HUES6 (cell line): ENCODE results near the gene RCC2.
"Not testable (repeated sequence)": the region's sequence is repeated elsewhere in the genome, so short reads cannot be mapped to it uniquely, and the experiment has no call there.

Experiments
- H3K27ac ChIP-seq: 2 replicates; pipeline ENCODE4 v1.7.0; 2013; ENCODE audit warnings: low read depth, mild to moderate bottlenecking, low read length, inconsistent platforms
- H3K27me3 ChIP-seq: 2 replicates; pipeline ENCODE4 v1.6.1; 2013; ENCODE audit warnings: low read length; ENCODE audit not compliant: control insufficient read depth, insufficient read depth
- H3K36me3 ChIP-seq: 2 replicates; pipeline ENCODE4 v1.6.1; 2013; ENCODE audit warnings: low read length; ENCODE audit not compliant: control insufficient read depth, insufficient read depth
- H3K4me1 ChIP-seq: 2 replicates; pipeline ENCODE4 v1.6.1; 2013; ENCODE audit warnings: low read length; ENCODE audit not compliant: control insufficient read depth, insufficient read depth
- H3K4me3 ChIP-seq: 2 replicates; pipeline ENCODE4 v1.5.1; 2013; ENCODE audit warnings: low read depth, low read length
- H3K9ac ChIP-seq: one replicate; pipeline ENCODE4 v1.6.1; 2013; ENCODE audit warnings: mild to moderate bottlenecking, low read length
- H3K9me3 ChIP-seq: 2 replicates; pipeline ENCODE4 v1.6.1; 2013; ENCODE audit warnings: low read depth, low read length; ENCODE audit not compliant: control insufficient read depth, insufficient read depth

RCC2 gene

DNA sequence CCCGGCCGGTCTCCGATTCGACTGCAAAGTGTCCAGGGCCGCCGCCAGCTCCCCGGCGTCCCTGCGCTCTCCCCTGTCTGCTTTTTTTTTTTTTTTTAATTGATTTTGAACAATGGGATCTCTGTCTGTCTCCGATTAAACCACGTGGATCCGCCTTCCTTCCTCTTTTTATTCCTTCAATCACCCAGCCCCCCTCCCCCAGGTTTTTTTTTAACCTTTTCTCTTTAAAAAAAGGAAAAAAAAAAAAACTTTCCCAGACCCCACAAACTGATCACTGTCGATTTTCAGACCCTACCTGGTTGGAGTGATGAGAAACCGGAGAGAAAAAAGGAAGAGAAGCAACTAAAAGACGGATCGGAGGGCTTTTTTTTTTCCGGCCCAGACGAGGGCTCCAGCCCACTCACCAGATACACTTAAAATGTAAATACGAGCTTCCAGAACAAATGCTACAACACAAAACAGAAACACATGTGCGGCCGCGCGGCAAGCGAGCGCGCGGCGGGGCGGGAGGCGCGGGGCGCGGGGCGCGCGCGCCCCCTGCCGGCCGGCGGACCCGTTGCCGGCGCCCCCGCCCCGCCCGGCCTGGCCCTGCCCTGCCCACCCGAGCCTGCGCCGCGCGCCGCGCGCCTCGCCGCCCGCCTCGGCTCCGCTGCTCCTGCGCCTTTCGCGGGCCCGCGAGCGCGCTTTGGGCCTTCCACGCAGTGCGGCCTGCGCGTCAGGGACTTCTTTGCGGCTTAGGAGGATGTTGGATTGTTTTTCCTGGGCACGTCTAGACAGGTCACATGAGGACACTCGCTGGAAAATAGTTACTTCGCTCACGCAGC is at the start of gene RCC2:
Gene RCC2 (minus strand): TSS at position 428 of the 824 bp plus-strand sequence. CDS start 1,163 bp downstream, outside the sequence.
- H3K27ac ChIP-seq: peak within 1 kb of the TSS; percentile 97
- H3K27me3 ChIP-seq: no peaks in the 10 kb centered on the region
- H3K4me1 ChIP-seq: peaks cover 41% of the 10 kb centered on the region
- H3K9ac ChIP-seq: peak within 1 kb of the TSS; percentile 97
- no peaks in the 10 kb centered on the region for H3K9me3 ChIP-seq
- peaks cover 27% of the 10 kb centered on the region for H3K36me3 ChIP-seq
- H3K4me3 ChIP-seq: peak within 1 kb of the TSS; percentile 91

DNA sequence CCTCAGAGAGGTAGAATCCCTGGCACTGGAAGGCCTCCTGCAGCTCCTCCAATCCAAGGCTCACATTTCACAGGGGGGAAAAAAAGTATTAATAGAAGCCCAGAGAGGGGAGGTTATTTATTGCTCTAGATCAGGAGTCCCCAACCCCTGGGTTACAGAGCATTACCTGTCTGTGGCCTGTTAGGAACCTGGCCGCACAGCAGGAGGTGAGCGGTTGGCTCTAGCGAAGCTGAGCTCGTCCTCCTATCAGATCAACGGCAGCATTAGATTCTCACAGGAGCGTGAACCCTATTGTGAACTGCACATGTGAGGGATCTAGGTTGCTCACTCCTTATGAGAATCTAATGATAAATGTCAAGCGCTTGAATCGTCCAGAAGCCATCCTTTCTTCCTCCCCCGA is 46.8 kb upstream of the RCC2 start:
- Histone ChIP-seq H3K4me3 (no peak overlapping the region), H3K36me3 (no peaks in the 10 kb centered on the region), H3K9ac (no peak overlapping the region), H3K9me3 (no peaks in the 10 kb centered on the region), H3K27ac (no peak overlapping the region), H3K27me3 (no peaks in the 10 kb centered on the region), H3K4me1 (no peaks in the 10 kb centered on the region)

DNA sequence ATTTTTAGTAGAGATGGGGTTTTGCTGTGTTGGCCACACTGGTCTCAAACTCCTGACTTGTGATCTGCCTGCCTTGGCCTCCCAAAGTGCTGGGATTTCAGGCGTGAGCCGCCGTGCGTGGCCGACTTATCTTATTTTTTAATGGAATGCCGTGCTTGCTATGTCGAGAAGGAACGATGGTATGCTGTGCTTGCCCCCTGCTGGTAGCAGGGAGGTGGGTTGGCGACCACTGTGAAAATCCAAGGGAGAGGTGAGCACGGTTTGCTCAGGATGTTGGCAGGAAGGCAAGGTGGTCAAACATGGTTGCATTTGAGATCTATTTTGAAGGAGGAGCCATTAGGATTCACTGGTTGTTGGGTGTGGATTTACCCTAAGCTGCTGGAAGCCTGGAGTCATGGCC is 45.8 kb upstream of the RCC2 start:
- no peaks in the 10 kb centered on the region for H3K27me3 ChIP-seq
- H3K4me1 ChIP-seq: no peaks in the 10 kb centered on the region
- H3K9ac ChIP-seq: no peak overlapping the region
- no peak overlapping the region for H3K27ac ChIP-seq
- no peaks in the 10 kb centered on the region for H3K9me3 ChIP-seq
- H3K4me3 ChIP-seq: no peak overlapping the region
- H3K36me3 ChIP-seq: no peaks in the 10 kb centered on the region

DNA sequence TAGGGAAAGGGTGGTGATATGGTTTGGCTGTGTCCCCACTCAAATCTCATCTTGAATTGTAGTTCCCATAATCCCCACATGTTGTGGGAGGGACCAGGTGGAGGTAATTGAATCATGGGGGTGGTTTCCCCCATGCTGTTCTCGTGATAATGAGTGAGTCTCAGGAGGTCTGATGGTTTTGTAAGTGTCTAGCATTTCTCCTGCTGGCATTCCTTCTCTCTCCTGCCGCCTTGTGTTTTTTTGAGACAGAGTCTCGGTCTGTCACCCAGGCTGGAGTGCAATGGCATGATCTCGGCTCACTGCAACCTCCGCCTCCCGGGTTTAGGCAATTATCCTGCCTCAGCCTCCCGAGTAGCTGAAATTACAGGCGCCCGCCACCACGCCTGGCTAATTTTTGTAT is 42.5 kb upstream of the RCC2 start:
- not testable (repeated sequence) for H3K27ac ChIP-seq, H3K4me1 ChIP-seq, H3K4me3 ChIP-seq, H3K9ac ChIP-seq, H3K27me3 ChIP-seq, H3K9me3 ChIP-seq, H3K36me3 ChIP-seq

DNA sequence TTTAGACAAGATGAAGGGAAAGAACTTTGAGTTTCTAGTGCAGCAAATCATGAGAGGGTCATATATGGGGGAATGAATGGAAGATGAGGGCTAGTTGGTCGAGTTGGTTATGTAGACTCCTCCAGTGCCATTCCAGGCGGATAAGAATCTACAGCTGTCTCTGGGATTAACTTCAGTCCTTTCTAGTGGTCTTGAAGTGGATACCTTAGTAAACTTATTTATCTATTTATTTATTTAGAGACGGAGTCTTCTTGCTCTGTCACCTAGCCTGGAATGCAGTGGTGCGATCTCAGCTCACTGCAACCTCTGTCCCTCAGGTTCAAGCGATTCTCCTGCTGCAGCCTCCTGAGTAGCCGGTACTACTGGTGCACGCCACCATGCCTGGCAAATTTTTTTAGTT is 41.4 kb upstream of the RCC2 start:
- H3K4me1 ChIP-seq: peaks cover 8% of the 10 kb centered on the region
- H3K4me3 ChIP-seq: no peak overlapping the region
- H3K27ac ChIP-seq: no peak overlapping the region
- H3K9me3 ChIP-seq: no peaks in the 10 kb centered on the region
- no peaks in the 10 kb centered on the region for H3K27me3 ChIP-seq
- H3K9ac ChIP-seq: no peak overlapping the region
- H3K36me3 ChIP-seq: no peaks in the 10 kb centered on the region

DNA sequence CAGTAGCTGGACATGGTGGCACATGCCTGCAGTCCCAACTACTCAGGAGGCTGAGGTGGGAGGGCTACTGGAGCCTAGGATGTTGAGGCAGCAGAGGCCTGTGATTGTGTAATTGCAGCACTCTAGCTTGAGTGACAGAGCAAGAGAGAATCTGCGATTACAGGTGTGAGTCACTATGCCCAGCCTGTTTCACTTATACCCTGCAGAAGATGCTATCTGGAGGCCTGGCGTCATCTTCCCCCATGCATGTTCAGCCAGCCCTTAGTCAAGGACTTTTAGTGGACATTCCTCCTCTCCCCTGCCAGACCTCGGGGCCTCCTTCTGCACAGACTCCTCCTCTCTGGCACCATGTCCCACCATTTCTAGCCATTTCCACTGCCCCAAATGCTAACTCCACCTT is 36.3 kb upstream of the RCC2 start:
- peak overlapping the region; percentile 23 for H3K9ac ChIP-seq
- H3K36me3 ChIP-seq: no peaks in the 10 kb centered on the region
- H3K4me3 ChIP-seq: no peak overlapping the region
- peaks cover 20% of the 10 kb centered on the region for H3K4me1 ChIP-seq
- H3K27ac ChIP-seq: no peak overlapping the region
- no peaks in the 10 kb centered on the region for H3K27me3 ChIP-seq
- no peaks in the 10 kb centered on the region for H3K9me3 ChIP-seq

DNA sequence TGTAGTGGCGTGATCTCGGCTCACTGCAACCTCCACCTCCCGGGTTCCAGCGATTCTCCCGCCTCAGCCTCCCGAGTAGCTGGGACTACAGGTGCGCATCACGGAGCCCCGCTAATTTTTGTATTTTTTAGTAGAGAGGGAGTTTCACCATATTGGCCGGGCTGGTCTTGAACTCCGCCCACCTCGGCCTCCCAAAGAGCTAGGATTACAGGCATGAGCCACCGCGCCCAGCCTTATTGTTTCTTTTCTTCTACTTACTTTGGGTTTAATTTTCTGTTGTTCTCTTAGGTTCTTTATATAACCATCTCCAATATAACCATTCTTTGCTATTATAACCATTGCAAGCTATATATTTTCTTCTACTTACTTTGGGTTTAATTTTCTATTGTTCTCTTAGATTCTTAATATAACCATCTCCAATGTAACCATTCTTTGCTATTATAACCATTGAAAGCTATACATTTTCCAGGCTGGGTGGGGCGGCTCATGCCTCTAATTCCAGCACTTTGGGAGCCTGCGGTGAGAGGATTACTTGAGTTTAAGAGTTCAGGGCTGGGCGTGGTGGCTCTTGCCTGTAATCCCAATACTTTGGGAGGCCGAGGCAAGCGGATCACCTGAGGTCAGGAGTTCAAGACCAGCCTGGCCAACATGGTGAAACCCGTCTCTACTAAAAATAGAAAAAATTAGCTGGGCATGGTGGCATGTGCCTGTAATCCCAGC is 35.5 kb upstream of the RCC2 start:
- H3K36me3 ChIP-seq, H3K4me3 ChIP-seq, H3K9ac ChIP-seq, H3K27me3 ChIP-seq, H3K27ac ChIP-seq, H3K9me3 ChIP-seq: not testable (repeated sequence)
- H3K4me1 ChIP-seq: peaks cover 26% of the 10 kb centered on the region

DNA sequence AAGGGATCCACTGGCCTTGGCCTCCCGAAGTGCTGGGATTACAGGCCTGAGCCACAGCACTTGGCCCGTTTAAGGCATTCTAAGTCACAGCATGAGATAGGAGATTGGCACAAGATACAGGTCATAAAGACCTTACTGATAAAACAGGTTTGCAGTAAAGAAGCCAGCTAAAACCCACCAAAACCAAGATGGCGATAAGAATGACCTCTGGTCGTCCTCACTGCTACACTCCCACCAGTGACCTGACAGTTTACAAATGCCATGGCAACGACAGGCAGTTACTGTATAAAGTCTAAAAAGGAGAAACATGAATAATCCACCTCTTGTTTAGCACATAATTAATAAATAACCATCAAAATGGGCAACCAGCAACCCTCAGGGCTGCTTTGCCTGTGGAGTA is 33.3 kb upstream of the RCC2 start:
- Histone ChIP-seq H3K9ac (no peak overlapping the region), H3K36me3 (no peaks in the 10 kb centered on the region), H3K27ac (no peak overlapping the region), H3K9me3 (no peaks in the 10 kb centered on the region), H3K27me3 (no peaks in the 10 kb centered on the region), H3K4me3 (no peak overlapping the region), H3K4me1 (peaks cover 36% of the 10 kb centered on the region)

DNA sequence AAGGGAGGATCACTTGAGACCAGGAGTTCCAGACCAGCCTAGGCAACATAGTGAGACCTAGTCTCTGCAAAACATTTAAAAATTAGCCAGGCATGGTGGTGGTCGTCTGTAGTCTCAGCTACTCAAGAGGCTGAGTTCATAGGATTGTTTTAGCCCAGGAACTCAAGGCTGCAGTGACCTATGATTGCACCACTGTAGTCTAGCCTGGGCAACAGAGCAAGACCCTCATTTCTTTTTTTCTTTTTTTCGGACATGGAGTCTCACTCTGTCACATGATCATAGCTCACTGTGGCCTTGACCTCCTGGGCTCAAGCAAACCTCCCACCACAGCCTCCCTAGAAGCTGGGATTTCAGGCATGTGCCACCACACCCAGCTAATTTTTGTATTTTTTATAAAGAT is 31.9 kb upstream of the RCC2 start:
- Histone ChIP-seq H3K36me3 (no peaks in the 10 kb centered on the region), H3K27ac (peak overlapping the region; percentile 100; the same call in 1 of the 2 replicates), H3K9me3 (no peaks in the 10 kb centered on the region), H3K9ac (peak overlapping the region; percentile 63), H3K27me3 (no peaks in the 10 kb centered on the region), H3K4me1 (peaks cover 32% of the 10 kb centered on the region), H3K4me3 (no peak overlapping the region)

DNA sequence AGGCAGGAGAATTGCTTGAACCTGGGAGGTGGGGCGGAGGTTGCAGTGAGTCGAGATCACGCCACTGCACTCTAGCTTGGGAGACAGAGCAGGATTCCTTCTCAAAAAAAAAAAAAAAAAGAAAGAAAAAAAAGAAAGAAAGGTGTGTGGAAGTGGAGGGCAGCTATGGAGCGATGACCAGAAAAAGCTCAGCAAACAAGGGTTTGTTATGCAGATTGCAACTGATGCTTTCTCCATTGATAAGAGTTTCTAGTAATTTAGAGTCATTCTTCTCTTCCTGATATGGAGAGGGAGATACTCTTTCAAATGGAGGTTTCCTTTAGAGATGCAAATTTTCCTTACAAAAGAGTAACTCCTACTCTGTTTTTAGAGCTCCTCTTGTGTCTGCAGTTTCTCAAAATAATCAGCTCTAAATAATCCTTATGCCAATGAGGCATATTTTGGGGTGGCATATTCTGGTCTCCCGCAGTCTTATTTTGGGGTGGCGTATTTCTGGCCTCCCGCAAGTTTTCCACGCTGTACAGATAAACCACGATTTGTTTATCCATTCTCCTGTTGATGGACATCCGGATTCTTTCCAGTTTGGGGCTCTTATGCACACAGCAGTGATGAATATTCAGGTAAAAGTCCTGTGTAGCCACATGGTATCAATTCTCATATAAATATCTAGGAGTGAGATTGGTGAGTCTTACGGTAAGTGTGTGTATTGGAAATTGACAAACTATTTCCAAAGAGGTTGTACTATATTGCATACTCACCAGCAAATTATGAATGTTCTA is 30.7 kb upstream of the RCC2 start:
- no peaks in the 10 kb centered on the region for H3K27me3 ChIP-seq
- no peaks in the 10 kb centered on the region for H3K9me3 ChIP-seq
- peak overlapping the region; percentile 94 for H3K9ac ChIP-seq
- peak overlapping the region; percentile 100 for H3K27ac ChIP-seq
- no peaks in the 10 kb centered on the region for H3K36me3 ChIP-seq
- H3K4me3 ChIP-seq: peak overlapping the region; percentile 42
- peaks cover 26% of the 10 kb centered on the region for H3K4me1 ChIP-seq
